GM12892 (cell line): Measurements from ENCODE around the gene BPIFB6.

Experiments used
- POLR2A ChIP-seq: IDR thresholded peaks from 2 replicates; pipeline ENCODE4 v1.6.1; 2011; ENCODE audit warnings: low read depth, low read length, control low read depth
- POLR2AphosphoS5 ChIP-seq: IDR thresholded peaks from 2 replicates; pipeline ENCODE4 v1.6.1; 2011; ENCODE audit warnings: low read depth, low read length, control low read depth
- TAF1 ChIP-seq: IDR thresholded peaks from 2 replicates; pipeline ENCODE4 v1.6.1; 2011; ENCODE audit warnings: low read depth, mild to moderate bottlenecking, control low read depth, low read length, borderline replicate concordance

DNA sequence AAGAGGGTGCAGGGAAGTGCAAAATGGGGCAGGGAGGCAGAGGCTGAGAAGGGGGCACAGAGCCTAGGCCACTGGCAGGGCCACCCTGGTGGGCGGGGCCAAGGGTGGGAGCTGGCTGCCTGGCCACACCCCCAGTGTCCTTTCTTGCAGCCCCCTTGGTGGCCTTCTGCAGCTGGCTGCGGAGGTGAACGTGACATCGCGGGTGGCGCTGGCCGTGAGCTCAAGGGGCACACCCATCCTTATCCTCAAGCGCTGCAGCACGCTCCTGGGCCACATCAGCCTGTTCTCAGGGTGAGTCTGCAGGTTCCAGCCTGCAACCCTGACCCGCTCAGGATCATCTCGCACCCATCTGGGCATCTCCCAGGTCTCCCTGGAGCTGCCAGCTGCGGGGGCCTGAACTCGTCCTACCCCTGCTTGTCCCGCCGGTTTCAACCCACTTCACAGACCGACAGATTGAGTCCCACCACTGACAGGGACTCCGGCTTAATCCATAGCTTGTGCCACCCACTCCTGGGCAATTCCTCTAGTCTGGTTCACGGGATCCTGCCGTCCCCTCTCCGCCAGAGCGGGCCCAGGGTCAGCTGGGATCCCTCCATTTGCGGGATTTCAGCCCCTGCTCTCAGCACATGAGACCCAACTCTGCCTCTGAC, 28.4 kb downstream of the BPIFB6 start:
- TF ChIP-seq TAF1: no peak
- TF ChIP-seq POLR2A: no peak
- TF ChIP-seq POLR2AphosphoS5: no peak
